Mesenchymal stem cell (in vitro differentiated cells and primary cell): ENCODE measurements around the gene C10orf71.

Experiments used
- DNase-seq: peaks from one replicate; pipeline ENCODE4 v3.0.0-alpha.2; 2013
- H2AFZ ChIP-seq: one replicate; pipeline ENCODE4 v1.6.1; 2013; ENCODE audit warnings: low read depth, mild to moderate bottlenecking, control low read depth, inconsistent platforms, low read length, moderate library complexity
- H2AK5ac ChIP-seq: 2 replicates; pipeline ENCODE4 v1.6.1; 2013; ENCODE audit warnings: low read length, moderate library complexity, mild to moderate bottlenecking, inconsistent platforms; ENCODE audit not compliant: severe bottlenecking
- H2BK120ac ChIP-seq: one replicate; pipeline ENCODE4 v1.6.1; 2013; ENCODE audit warnings: low read depth, mild to moderate bottlenecking, inconsistent platforms, low read length, moderate library complexity
- H2BK12ac ChIP-seq, 2 experiments: one replicate each; pipeline ENCODE4 v1.6.1; 2013; ENCODE audit warnings: inconsistent platforms in 2 of 2, low read length in 2 of 2, mild to moderate bottlenecking in 2 of 2, moderate library complexity in 2 of 2, control low read depth in 1 of 2
- H2BK15ac ChIP-seq: one replicate; pipeline ENCODE4 v1.6.1; 2013; ENCODE audit warnings: mild to moderate bottlenecking, low read depth, inconsistent platforms; ENCODE audit not compliant: poor library complexity, severe bottlenecking
- H2BK5ac ChIP-seq: 2 replicates; pipeline ENCODE4 v1.6.1; 2013; ENCODE audit warnings: low read depth, mild to moderate bottlenecking, low read length, control low read depth, inconsistent platforms; ENCODE audit not compliant: poor library complexity, severe bottlenecking
- H3K14ac ChIP-seq, 2 experiments: one replicate each; pipeline ENCODE4 v1.6.1; 2013; ENCODE audit warnings: inconsistent platforms in 2 of 2, low read length in 2 of 2, control low read depth in 1 of 2, mild to moderate bottlenecking in 1 of 2, moderate library complexity in 1 of 2
- H3K18ac ChIP-seq, 2 experiments: one replicate each; pipeline ENCODE4 v1.6.1; 2013; ENCODE audit warnings: inconsistent platforms in 2 of 2, low read length in 2 of 2, control low read depth in 1 of 2, low read depth in 1 of 2, mild to moderate bottlenecking in 1 of 2
- H3K23ac ChIP-seq, 2 experiments: one replicate each; pipeline ENCODE4 v1.6.1; 2013; ENCODE audit warnings: inconsistent platforms in 2 of 2, low read length in 2 of 2, mild to moderate bottlenecking in 2 of 2, moderate library complexity in 2 of 2, control low read depth in 1 of 2
- H3K27ac ChIP-seq: 2 replicates; pipeline ENCODE4 v1.5.1; 2013; ENCODE audit warnings: mild to moderate bottlenecking, moderate library complexity, low read length, control low read depth, inconsistent platforms; ENCODE audit not compliant: poor library complexity, severe bottlenecking
- H3K27me3 ChIP-seq, 2 experiments: 2 replicates each; pipeline versions ENCODE4 v1.6.1 to v1.7.0; 2013; ENCODE audit warnings: low read length in 2 of 2, mild to moderate bottlenecking in 2 of 2, moderate library complexity in 2 of 2, control low read depth in 1 of 2, inconsistent platforms in 1 of 2; ENCODE audit not compliant: control insufficient read depth in 1 of 2, insufficient read depth in 1 of 2
- H3K36me3 ChIP-seq, 2 experiments: 2 replicates each; pipeline versions ENCODE4 v1.6.1 to v1.7.0; 2013; ENCODE audit warnings: low read length in 2 of 2, control low read depth in 1 of 2, inconsistent platforms in 1 of 2, low read depth in 1 of 2, mild to moderate bottlenecking in 1 of 2; ENCODE audit not compliant: insufficient read depth in 2 of 2, control insufficient read depth in 1 of 2
- H3K4ac ChIP-seq, 2 experiments: one replicate each; pipeline ENCODE4 v1.6.1; 2013; ENCODE audit warnings: inconsistent platforms in 2 of 2, low read length in 2 of 2, mild to moderate bottlenecking in 2 of 2, moderate library complexity in 2 of 2, control low read depth in 1 of 2, low read depth in 1 of 2
- H3K4me1 ChIP-seq: 2 replicates; pipeline ENCODE4 v1.6.1; 2013; ENCODE audit warnings: low read depth, low read length, control low read depth; ENCODE audit not compliant: control insufficient read depth, insufficient read depth
- H3K4me2 ChIP-seq: 2 replicates; pipeline ENCODE4 v1.6.1; 2013; ENCODE audit warnings: low read length, mild to moderate bottlenecking, inconsistent platforms; ENCODE audit not compliant: poor library complexity, severe bottlenecking
- H3K4me3 ChIP-seq, 2 experiments: 2 replicates each; pipeline versions ENCODE4 v1.5.1 to v1.7.0; 2013; ENCODE audit warnings: low read length in 2 of 2, mild to moderate bottlenecking in 2 of 2, control low read depth in 1 of 2, low read depth in 1 of 2; ENCODE audit not compliant: insufficient read depth in 1 of 2
- H3K79me1 ChIP-seq: replicated peaks from 2 replicates; pipeline ENCODE4 v1.6.1; 2013; ENCODE audit warnings: mild to moderate bottlenecking, control low read depth, low read length, inconsistent platforms; ENCODE audit not compliant: poor library complexity, severe bottlenecking
- H3K9ac ChIP-seq: 2 replicates; pipeline ENCODE4 v1.7.0; 2013; ENCODE audit warnings: mild to moderate bottlenecking, low read length, moderate library complexity
- H3K9me3 ChIP-seq: 2 replicates; pipeline ENCODE4 v1.7.0; 2013; ENCODE audit warnings: mild to moderate bottlenecking, low read length; ENCODE audit not compliant: control insufficient read depth
- H4K8ac ChIP-seq: one replicate; pipeline ENCODE4 v1.6.1; 2013; ENCODE audit warnings: inconsistent platforms, mild to moderate bottlenecking, low read length, moderate library complexity
- H4K91ac ChIP-seq: one replicate; pipeline ENCODE4 v1.6.1; 2013; ENCODE audit warnings: mild to moderate bottlenecking, low read length, inconsistent platforms
- WGBS: methylation state at CpG from one replicate; pipeline ENCODE4 v1.1.7; 2013; ENCODE audit warnings: mixed read lengths; 5-methylcytosine and 5-hydroxymethylcytosine counted together

The C10orf71 gene

GRCh38 chr10:49289480-49289879 is 9.5 kb upstream of the C10orf71 start:
- DNase-seq: no peak
- Histone ChIP-seq H2BK120ac (no peak overlapping the region), H3K14ac (no peak overlapping the region), H2AK5ac (no peak overlapping the region), H3K4me1 (no peaks in the 10 kb centered on the region), H2AFZ (no peak overlapping the region), H3K9me3 (no peaks in the 10 kb centered on the region), H3K4me3 (no peak overlapping the region), H3K79me1 (no peaks in the 10 kb centered on the region), H3K23ac (no peak overlapping the region), H4K8ac (no peak overlapping the region), H3K27ac (no peak overlapping the region), H3K18ac (no peak overlapping the region), H2BK5ac (no peak overlapping the region), H4K91ac (no peak overlapping the region), H3K4ac (no peak overlapping the region), H3K4me2 (no peak overlapping the region), H3K9ac (no peak overlapping the region), H3K27me3 (peaks cover 0 to 8% of the 10 kb centered on the region in 2 experiments), H2BK15ac (no peak overlapping the region), H2BK12ac (no peak overlapping the region), H3K36me3 (no peaks in the 10 kb centered on the region)
- WGBS: 61% methylated on average over 2 of the region's 4 CpGs

- Histone ChIP-seq H3K4me2 (no peak overlapping the region), H3K9me3 (no peaks in the 10 kb centered on the region), H3K4me3 (no peak overlapping the region), H3K18ac (no peak overlapping the region), H2BK12ac (no peak overlapping the region), H3K4me1 (no peaks in the 10 kb centered on the region), H2BK15ac (no peak overlapping the region), H2BK5ac (no peak overlapping the region), H3K23ac (no peak overlapping the region), H3K27ac (no peak overlapping the region), H3K4ac (no peak overlapping the region), H4K91ac (no peak overlapping the region), H2BK120ac (no peak overlapping the region), H3K27me3 (peaks cover under 1 to 10% of the 10 kb centered on the region in 2 experiments), H2AFZ (no peak overlapping the region), H3K14ac (no peak overlapping the region), H3K79me1 (no peaks in the 10 kb centered on the region), H3K36me3 (no peaks in the 10 kb centered on the region), H4K8ac (no peak overlapping the region), H2AK5ac (no peak overlapping the region), H3K9ac (no peak overlapping the region)
- no peak for DNase-seq
- WGBS: 80% methylated on average over 1 of the region's 1 CpG
These were observed 8.8 kb upstream of the C10orf71 start for GRCh38 chr10:49290131-49290530.

GRCh38 chr10:49290607-49291006 is 8.4 kb upstream of the C10orf71 start:
- H3K79me1 ChIP-seq: no peaks in the 10 kb centered on the region
- H3K27me3 ChIP-seq: peaks cover 6 to 15% of the 10 kb centered on the region in 2 experiments
- no peaks in the 10 kb centered on the region for H3K9me3 ChIP-seq
- no peak overlapping the region for H2AFZ ChIP-seq
- no peak overlapping the region for H2BK5ac ChIP-seq
- H3K4me1 ChIP-seq: no peaks in the 10 kb centered on the region
- H3K4me2 ChIP-seq: no peak overlapping the region
- H3K27ac ChIP-seq: no peak overlapping the region
- H4K8ac ChIP-seq: no peak overlapping the region
- no peak overlapping the region for H3K23ac ChIP-seq
- no peaks in the 10 kb centered on the region for H3K36me3 ChIP-seq
- no peak overlapping the region for H4K91ac ChIP-seq
- H2BK15ac ChIP-seq: no peak overlapping the region
- no peak overlapping the region for H3K4me3 ChIP-seq
- no peak overlapping the region for H2AK5ac ChIP-seq
- WGBS: 64% methylated on average over 1 of the region's 3 CpGs
- no peak overlapping the region for H3K9ac ChIP-seq
- no peak overlapping the region for H3K14ac ChIP-seq
- no peak overlapping the region for H3K4ac ChIP-seq
- no peak overlapping the region for H2BK12ac ChIP-seq
- no peak overlapping the region for H3K18ac ChIP-seq
- no peak for DNase-seq
- H2BK120ac ChIP-seq: no peak overlapping the region

- H3K14ac ChIP-seq: no peak overlapping the region
- 86% methylated on average over 5 of the region's 6 CpGs for WGBS
- DNase-seq: no peak
- no peak overlapping the region for H4K91ac ChIP-seq
- no peaks in the 10 kb centered on the region for H3K36me3 ChIP-seq
- no peak overlapping the region for H2BK120ac ChIP-seq
- H3K4me1 ChIP-seq: no peaks in the 10 kb centered on the region
- H3K4me3 ChIP-seq: no peak overlapping the region
- H4K8ac ChIP-seq: no peak overlapping the region
- no peak overlapping the region for H3K18ac ChIP-seq
- no peak overlapping the region for H2BK5ac ChIP-seq
- H3K4me2 ChIP-seq: no peak overlapping the region
- H3K27me3 ChIP-seq: peaks cover 23% of the 10 kb centered on the region in 2 experiments
- no peak overlapping the region for H3K4ac ChIP-seq
- no peak overlapping the region for H3K27ac ChIP-seq
- H3K9ac ChIP-seq: no peak overlapping the region
- H2BK12ac ChIP-seq: no peak overlapping the region
- no peak overlapping the region for H2AFZ ChIP-seq
- no peak overlapping the region for H3K23ac ChIP-seq
- no peaks in the 10 kb centered on the region for H3K79me1 ChIP-seq
- H3K9me3 ChIP-seq: no peaks in the 10 kb centered on the region
- no peak overlapping the region for H2AK5ac ChIP-seq
- H2BK15ac ChIP-seq: no peak overlapping the region
These were observed 6.3 kb upstream of the C10orf71 start for GRCh38 chr10:49292565-49293207.
